ENCODE measurements around the gene KIZ. TPM values are rescaled to one million over a fixed set of nuclear protein-coding genes. Genes with fewer than 3 reads are reported as not detected.

Gene KIZ
- total RNA-seq, 2 experiments from 2014 or later, result 22.3 to 30.9 TPM

DNA sequence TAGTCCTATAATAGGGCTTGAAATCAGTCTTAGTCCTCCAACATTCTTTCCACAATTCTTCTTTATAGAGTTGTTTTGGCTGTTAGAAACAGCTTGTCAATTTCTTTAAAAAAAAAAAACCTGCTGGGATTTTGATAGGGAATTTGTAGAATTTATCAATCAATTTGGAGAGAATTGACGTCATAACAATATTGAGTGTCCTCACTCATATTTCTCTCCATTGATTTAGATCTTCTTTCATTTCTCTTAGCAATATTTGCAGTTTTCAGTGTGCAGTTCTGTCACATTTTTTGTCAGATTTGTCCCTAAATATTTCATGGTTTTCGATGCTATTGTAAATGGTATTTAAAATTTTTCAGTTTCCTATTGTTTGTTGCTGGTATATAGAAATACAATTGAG, 14.5 kb upstream of the KIZ start:
- no peak for ATAC-seq
- Mint-ChIP-seq H3K9me3 (ENCODE audit: low read depth) (no peaks in the 10 kb centered on the region), H3K27ac (no peak overlapping the region), H3K36me3 (peaks cover 2% of the 10 kb centered on the region), H3K4me3 (no peak overlapping the region), H3K27me3 (peaks cover 63% of the 10 kb centered on the region), H3K4me1 (peaks cover 4% of the 10 kb centered on the region)
- no peak for DNase-seq
- CTCF ChIA-PET, result no interaction called here

DNA sequence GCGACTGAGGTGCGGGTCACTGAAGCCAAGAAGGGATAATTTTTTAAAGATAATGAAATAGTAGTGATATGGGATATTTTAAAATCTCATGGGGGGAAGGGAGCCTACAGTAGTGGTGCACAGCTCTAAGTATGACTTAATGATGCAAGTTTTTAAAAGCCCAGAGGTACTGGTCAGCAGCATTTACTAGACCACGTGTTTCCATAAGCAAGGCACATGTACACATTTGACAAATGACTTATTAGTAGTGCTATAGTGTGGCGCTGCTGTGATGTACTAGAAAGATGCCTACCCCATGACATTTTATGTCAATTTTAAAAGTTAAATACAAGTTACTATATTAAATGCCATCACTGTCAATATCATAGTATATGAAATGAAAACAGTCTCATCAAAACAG, 12.2 kb upstream of the KIZ start:
- DNase-seq (no peak), ATAC-seq (no peak)
- no peaks in the 10 kb centered on the region for H3K36me3 Mint-ChIP-seq
- H3K9me3 Mint-ChIP-seq (ENCODE audit: low read depth), result no peaks in the 10 kb centered on the region
- no peak overlapping the region for H3K27ac Mint-ChIP-seq
- H3K4me3 Mint-ChIP-seq, result no peak overlapping the region
- peaks cover 56% of the 10 kb centered on the region for H3K27me3 Mint-ChIP-seq
- CTCF ChIA-PET, result no interaction called here
- peaks cover 2% of the 10 kb centered on the region for H3K4me1 Mint-ChIP-seq

DNA sequence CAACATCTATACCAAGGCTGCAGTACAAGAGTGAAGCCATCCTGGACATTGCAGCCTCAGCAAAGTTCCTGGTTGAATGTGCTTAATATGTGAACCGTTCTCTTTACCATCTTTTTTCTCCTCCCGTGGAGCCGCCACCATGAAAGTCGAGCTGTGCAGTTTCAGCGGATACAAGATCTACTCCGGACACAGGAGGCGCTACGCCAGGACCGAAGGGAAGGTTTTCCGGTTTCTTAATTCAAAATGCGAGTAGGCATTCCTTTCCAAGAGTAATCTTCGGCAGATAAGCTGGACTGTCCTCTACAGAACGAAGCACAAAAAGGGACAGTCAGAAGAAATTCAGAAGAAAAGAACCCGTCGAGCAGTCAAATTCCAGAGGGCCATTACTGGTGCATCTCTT, 11.3 kb upstream of the KIZ start:
- Mint-ChIP-seq H3K4me1 (peaks cover 2% of the 10 kb centered on the region), H3K36me3 (no peaks in the 10 kb centered on the region), H3K9me3 (ENCODE audit: low read depth) (no peaks in the 10 kb centered on the region), H3K27ac (no peak overlapping the region), H3K27me3 (peaks cover 55% of the 10 kb centered on the region), H3K4me3 (no peak overlapping the region)
- CTCF ChIA-PET, result interaction anchor here (1.0 kb wide), 1 partner anchor 13 kb away, joined by 3 read pairs; no protein-coding TSS in a partner anchor
- no peak for DNase-seq
- no peak for ATAC-seq

DNA sequence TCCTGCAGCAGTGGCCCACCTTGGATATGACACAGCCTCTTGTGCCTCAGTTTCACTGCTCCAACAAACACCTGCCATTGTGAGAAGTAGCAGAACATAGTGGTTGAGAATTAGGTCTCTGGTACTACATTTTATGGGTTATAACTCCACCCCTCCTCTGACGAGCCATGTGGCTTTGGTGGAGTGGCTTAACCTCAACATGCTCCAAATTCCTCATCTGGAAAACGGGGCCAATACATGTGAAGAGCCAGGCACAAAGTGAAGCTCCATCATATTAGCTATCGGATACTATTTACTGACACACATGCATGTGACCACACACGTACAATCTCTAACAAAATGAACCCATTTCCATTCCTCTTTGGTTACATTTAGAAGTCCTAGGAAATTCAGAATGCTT, 8.4 kb upstream of the KIZ start:
- no peak overlapping the region for H3K4me3 Mint-ChIP-seq
- H3K27ac Mint-ChIP-seq, result no peak overlapping the region
- CTCF ChIA-PET, result interaction anchor here (0.7 to 1.2 kb wide), 2 partner anchors 8 to 146 kb away, joined by 3 read pairs; partner anchors contain the start of gene KIZ
- H3K9me3 Mint-ChIP-seq (ENCODE audit: low read depth), result no peaks in the 10 kb centered on the region
- peaks cover 2% of the 10 kb centered on the region for H3K4me1 Mint-ChIP-seq
- no peaks in the 10 kb centered on the region for H3K36me3 Mint-ChIP-seq
- DNase-seq (no peak), ATAC-seq (no peak)
- peaks cover 42% of the 10 kb centered on the region for H3K27me3 Mint-ChIP-seq

DNA sequence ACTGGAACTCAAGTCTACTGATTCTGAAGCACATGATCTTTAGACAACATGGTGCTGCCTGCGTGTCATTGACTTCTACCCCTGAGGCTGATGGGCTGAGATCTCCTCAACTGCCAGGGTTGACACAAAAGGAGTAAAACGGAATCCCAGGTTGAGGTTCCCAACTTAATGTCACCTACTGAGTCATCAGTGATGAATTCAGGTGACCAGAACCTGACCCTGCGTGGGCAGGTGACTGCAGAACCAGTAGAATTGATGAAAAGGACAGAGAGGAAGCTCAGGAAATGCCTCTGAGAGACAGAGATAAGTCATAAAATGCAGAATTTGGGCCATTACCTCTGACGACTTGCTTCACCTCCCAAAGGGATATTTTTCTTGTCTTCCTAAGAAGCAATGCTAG, 7.7 kb upstream of the KIZ start:
- H3K9me3 Mint-ChIP-seq (ENCODE audit: low read depth), result no peaks in the 10 kb centered on the region
- H3K4me1 Mint-ChIP-seq, result peaks cover 2% of the 10 kb centered on the region
- no peak for DNase-seq
- no peaks in the 10 kb centered on the region for H3K36me3 Mint-ChIP-seq
- no peak overlapping the region for H3K27ac Mint-ChIP-seq
- CTCF ChIA-PET, result interaction anchor here (0.7 kb wide), 1 partner anchor 147 kb away, joined by 3 read pairs; no protein-coding TSS in a partner anchor
- H3K4me3 Mint-ChIP-seq, result no peak overlapping the region
- peaks cover 42% of the 10 kb centered on the region for H3K27me3 Mint-ChIP-seq
- no peak for ATAC-seq

DNA sequence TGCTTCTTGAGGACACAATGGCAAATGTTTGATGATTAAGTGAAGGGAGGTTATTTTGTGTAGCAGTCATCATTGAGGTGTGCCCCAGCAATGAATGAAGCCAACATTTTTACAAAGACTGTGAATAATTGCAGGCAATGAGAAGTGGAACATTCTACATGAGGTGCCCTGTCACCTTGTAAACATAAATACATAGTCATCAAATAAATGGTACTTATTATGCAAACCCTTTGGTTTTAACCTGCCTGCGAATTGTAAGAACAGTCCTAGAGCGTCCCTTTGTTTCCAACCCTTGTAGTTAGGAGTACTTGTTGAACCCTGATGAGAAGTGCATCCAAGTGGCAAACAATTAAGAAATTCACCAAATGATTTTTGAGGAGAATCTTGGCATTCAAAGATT, 7.1 kb upstream of the KIZ start:
- CTCF ChIA-PET, result no interaction called here
- Mint-ChIP-seq H3K4me1 (peaks cover 2% of the 10 kb centered on the region), H3K27ac (no peak overlapping the region), H3K36me3 (no peaks in the 10 kb centered on the region), H3K4me3 (no peak overlapping the region), H3K27me3 (peaks cover 37% of the 10 kb centered on the region), H3K9me3 (ENCODE audit: low read depth) (no peaks in the 10 kb centered on the region)
- ATAC-seq (no peak), DNase-seq (no peak)

DNA sequence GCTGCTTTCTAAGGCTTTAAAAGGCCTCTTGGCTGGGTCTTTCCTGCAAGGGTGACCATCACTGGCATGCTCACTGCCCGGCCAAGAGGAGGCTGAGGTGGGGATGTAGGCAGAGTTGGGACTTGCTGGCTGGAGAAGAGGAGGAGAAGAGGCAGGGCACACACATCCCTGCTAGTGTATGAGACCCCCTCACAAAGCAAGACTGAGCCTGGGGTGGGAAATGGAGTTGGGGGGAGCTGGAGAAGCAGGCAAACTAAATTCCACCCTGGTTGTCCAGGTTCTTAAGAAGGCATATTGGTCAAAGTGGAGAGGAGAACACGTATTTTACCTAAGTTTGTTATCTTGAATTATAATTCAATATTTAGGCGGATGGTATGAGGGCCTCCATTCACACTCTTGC, 1.7 kb upstream of the KIZ start:
- no peak overlapping the region for H3K4me3 Mint-ChIP-seq
- H3K9me3 Mint-ChIP-seq (ENCODE audit: low read depth), result no peaks in the 10 kb centered on the region
- H3K27me3 Mint-ChIP-seq, result peaks cover 4% of the 10 kb centered on the region
- H3K4me1 Mint-ChIP-seq, result peaks cover 33% of the 10 kb centered on the region
- H3K36me3 Mint-ChIP-seq, result peaks cover 3% of the 10 kb centered on the region
- no peak for ATAC-seq
- no peak overlapping the region for H3K27ac Mint-ChIP-seq
- no peak for DNase-seq
- CTCF ChIA-PET, result no interaction called here

DNA sequence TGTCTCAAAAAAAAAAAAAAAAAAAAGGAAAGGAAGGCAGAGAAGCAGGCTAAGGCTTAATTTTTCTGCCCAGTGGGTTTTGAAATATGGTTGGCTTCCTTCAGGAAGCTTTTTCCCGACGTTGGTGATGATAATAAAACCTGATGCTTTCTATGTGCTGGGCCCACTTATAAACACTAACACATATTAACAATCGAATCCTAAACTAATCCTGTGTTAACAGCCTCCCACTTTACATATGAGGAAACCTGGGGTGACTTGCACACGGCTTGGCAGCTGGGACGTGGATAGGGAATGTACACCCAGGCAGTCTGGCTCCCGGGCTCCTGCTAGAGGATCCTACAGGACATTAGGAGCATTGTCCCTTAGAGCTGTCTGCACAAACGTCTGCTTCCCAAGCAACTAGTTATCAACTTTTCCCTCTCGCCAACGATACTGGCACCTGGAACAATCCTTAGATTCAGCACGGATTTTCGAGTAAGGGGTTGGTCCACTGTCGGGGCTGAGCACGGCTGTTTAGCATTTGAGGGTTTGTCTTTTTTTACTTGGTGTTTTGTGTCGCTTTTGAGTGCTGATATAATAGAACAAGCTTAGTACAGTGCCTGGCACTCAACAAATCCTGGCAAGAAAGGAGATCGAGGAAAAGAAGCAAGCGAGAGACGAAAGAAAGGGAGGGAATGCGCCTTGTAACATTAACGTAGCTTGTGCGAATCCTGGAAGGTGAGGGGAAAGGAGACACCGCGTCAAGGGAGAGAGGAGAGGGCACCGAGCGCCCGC, 622 bp upstream of the KIZ start:
- DNase-seq (no peak), ATAC-seq (no peak)
- CTCF ChIA-PET, result interaction anchor here (0.9 to 2.4 kb wide), 10 partner anchors 8 to 267 kb away, joined by 3 to 10 read pairs (median 4); partner anchors contain the start of gene XRN2
- Mint-ChIP-seq H3K4me1 (peaks cover 37% of the 10 kb centered on the region), H3K4me3 (peak overlapping the region; percentile 91), H3K9me3 (ENCODE audit: low read depth) (no peaks in the 10 kb centered on the region), H3K27me3 (peaks cover 3% of the 10 kb centered on the region), H3K27ac (peak overlapping the region; percentile 77), H3K36me3 (peaks cover 5% of the 10 kb centered on the region)

DNA sequence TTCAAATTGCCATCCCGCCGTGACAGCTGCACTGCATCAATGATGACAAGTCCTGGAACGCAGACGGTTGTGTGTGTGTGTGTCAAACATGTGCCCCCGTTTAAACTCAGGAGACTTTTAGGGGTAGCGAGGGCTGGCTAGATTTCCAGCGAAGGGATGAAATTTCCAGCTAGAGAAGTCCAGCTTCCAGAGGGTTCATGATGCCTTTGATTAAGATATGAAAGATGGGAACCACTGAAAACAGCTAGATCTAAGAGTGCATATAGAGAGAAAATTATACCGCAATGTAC, 644 bp downstream of the KIZ start:
- CTCF ChIA-PET, result interaction anchor here (1.0 to 2.4 kb wide), 9 partner anchors 9 to 176 kb away, joined by 3 to 10 read pairs (median 6); partner anchors contain the start of gene XRN2
- Mint-ChIP-seq H3K4me1 (peaks cover 37% of the 10 kb centered on the region), H3K27ac (peak overlapping the region; percentile 91), H3K27me3 (peaks cover 3% of the 10 kb centered on the region), H3K36me3 (peaks cover 9% of the 10 kb centered on the region), H3K4me3 (peak overlapping the region; percentile 91), H3K9me3 (ENCODE audit: low read depth) (no peaks in the 10 kb centered on the region)
- DNase-seq (no peak), ATAC-seq (no peak)

DNA sequence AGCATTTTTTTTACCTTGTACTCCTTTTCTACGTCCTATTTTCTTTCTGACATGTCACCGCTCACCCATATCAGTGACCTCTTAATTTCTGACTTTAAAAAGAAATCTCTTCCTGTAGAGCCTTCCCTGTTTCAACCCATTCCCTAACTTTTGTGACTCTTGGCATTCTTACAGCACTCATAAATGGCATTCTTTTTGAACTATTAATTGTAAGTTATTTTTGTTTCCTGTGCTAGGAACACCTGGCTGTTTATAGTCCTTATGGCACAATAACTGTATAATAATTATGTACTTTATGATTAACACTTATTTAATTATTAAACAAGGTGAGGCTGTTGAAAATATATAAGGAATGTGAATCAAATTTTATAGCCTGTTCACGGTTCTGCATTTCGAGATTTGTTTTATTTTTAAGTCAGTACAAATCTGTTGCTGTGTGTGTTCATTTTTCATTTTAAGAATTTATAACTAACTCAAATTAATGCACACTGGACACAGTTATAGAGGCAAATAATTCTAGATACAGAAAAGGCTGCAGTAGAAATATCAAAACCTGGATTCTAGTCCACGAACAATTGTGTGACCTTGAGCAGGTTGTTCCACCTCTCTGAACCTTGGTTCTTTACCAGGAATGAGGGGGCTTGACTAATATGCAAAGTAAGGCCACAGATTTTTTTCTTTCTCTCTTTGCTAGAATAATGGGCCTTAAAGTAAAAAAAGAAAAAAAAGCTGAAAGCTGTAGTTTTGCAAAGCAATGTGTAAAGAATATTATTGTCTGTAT, 1.5 kb downstream of the KIZ start:
- no peaks in the 10 kb centered on the region for H3K9me3 Mint-ChIP-seq (ENCODE audit: low read depth)
- no peak for DNase-seq
- no peaks in the 10 kb centered on the region for H3K27me3 Mint-ChIP-seq
- CTCF ChIA-PET, result interaction anchor here (1.2 to 2.1 kb wide), 4 partner anchors 8 to 108 kb away, joined by 3 to 8 read pairs (median 3); no protein-coding TSS in a partner anchor
- peaks cover 12% of the 10 kb centered on the region for H3K36me3 Mint-ChIP-seq
- no peak for ATAC-seq
- peaks cover 37% of the 10 kb centered on the region for H3K4me1 Mint-ChIP-seq
- H3K4me3 Mint-ChIP-seq, result peak overlapping the region; percentile 91
- H3K27ac Mint-ChIP-seq, result no peak overlapping the region

DNA sequence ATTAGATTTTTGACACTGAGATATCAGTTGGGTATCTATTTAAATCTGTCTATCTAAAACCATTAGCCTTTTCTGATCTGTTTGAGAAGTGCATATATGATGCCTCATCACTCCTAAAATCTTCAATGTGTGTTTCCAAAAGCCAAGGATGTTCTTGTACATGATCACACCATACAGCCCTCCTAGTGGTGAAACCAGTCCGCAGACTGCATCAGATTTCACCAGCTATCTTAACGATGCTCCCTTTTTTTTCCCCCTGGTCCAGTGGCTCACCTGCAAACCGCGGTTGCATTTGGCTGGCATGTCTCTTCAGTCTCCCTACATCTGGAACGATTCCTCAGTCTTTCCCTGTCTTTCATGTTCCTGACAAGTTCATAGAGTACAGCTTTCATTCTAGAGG, 4.0 kb downstream of the KIZ start:
- ATAC-seq (no peak), DNase-seq (no peak)
- CTCF ChIA-PET, result interaction anchor here (1.7 kb wide), 1 partner anchor 10 kb away, joined by 5 read pairs; no protein-coding TSS in a partner anchor
- Mint-ChIP-seq H3K36me3 (peaks cover 20% of the 10 kb centered on the region), H3K27me3 (no peaks in the 10 kb centered on the region), H3K4me1 (peaks cover 49% of the 10 kb centered on the region), H3K4me3 (no peak overlapping the region), H3K27ac (no peak overlapping the region), H3K9me3 (ENCODE audit: low read depth) (no peaks in the 10 kb centered on the region)

DNA sequence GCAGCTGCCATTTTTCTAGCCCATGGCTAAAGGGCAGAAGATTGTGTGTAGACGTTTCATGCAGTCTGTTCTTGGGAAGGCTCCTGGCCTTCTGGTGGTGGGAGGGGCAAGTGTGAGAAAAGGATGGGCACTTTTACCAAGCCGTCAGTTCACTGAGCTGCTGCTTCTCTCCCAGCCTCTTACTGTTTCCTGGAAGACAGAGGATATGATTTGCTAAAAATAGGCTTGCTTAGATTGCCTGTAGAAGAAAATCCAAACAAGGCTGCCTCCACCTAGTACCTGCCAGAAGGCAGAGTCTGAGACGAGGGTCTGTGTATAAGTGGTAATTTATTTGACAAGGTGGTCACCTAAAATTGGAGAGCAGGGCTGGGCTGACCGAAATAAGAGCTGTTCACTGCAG, 7.5 kb downstream of the KIZ start:
- Mint-ChIP-seq H3K9me3 (ENCODE audit: low read depth) (no peaks in the 10 kb centered on the region), H3K27me3 (no peaks in the 10 kb centered on the region), H3K36me3 (peaks cover 28% of the 10 kb centered on the region), H3K4me3 (no peak overlapping the region), H3K27ac (no peak overlapping the region), H3K4me1 (peaks cover 26% of the 10 kb centered on the region)
- DNase-seq, result no peak
- no peak for ATAC-seq
- CTCF ChIA-PET, result interaction anchor here (0.8 kb wide), 1 partner anchor 18 kb away, joined by 3 read pairs; no protein-coding TSS in a partner anchor

DNA sequence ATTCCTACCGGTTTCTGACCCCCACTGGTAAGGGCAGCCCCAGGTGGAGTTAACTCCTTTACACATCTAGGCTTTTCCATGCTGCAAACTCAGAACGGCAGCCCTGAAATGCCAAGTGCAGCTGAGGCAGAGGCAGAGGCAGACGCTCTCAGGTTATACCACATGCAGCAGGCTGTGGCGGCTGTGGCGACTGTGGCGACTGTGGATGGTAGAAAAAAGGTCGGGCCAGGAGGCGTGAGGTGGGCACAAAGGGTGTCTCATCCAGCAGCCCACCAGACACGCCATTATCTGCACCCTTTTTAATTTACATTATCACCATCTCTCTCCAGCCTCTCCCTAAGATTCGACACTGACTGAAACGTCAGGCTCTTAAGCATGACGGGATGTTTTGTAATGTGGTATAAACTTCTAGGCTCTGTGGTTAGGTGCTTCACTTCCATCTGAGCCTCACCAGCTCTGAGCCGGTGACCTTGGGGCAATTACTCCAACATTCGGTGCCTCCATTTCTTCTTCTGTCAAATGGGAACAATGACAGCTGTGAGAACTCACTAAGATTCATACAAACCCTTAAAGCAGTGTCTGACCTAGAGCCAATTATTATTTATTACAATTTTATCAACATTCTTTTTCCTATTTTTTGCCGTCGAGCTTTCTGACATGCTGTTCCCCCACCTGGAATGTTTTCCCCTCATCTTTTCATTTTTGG, 8.2 kb downstream of the KIZ start:
- H3K27ac Mint-ChIP-seq, result no peak overlapping the region
- peaks cover 20% of the 10 kb centered on the region for H3K4me1 Mint-ChIP-seq
- no peaks in the 10 kb centered on the region for H3K9me3 Mint-ChIP-seq (ENCODE audit: low read depth)
- peaks cover 28% of the 10 kb centered on the region for H3K36me3 Mint-ChIP-seq
- ATAC-seq, result peak; percentile 20
- no peak overlapping the region for H3K4me3 Mint-ChIP-seq
- CTCF ChIA-PET, result interaction anchor here (0.7 to 1.9 kb wide), 3 partner anchors 19 to 104 kb away, joined by 3 to 6 read pairs (median 3); no protein-coding TSS in a partner anchor
- no peaks in the 10 kb centered on the region for H3K27me3 Mint-ChIP-seq
- DNase-seq, result no peak
